Adipocyte (in vitro differentiated cells): ENCODE results near the gene PIP5K1B.

Source experiments
- DNase-seq: peaks from one replicate; pipeline ENCODE4 v3.0.0-alpha.2; 2015; ENCODE audit warnings: low read depth
- H3K27me3 ChIP-seq: replicated peaks from 2 replicates; pipeline ENCODE4 v1.7.0; 2013; ENCODE audit warnings: mild to moderate bottlenecking, low read length, moderate library complexity; ENCODE audit not compliant: control insufficient read depth, insufficient read depth
- H3K36me3 ChIP-seq: 2 replicates; pipeline ENCODE4 v1.7.0; 2013; ENCODE audit warnings: low read length, mild to moderate bottlenecking, moderate library complexity; ENCODE audit not compliant: control insufficient read depth, insufficient read depth, severe bottlenecking
- H3K4me1 ChIP-seq: 2 replicates; pipeline ENCODE4 v1.7.0; 2013; ENCODE audit warnings: mild to moderate bottlenecking, low read length, moderate library complexity; ENCODE audit not compliant: control insufficient read depth, insufficient read depth
- H3K4me3 ChIP-seq: 2 replicates; pipeline ENCODE4 v1.7.0; 2013; ENCODE audit warnings: mild to moderate bottlenecking, low read length, moderate library complexity
- H3K9ac ChIP-seq: 2 replicates; pipeline ENCODE4 v1.7.0; 2013; ENCODE audit warnings: mild to moderate bottlenecking, low read length, moderate library complexity
- H3K9me3 ChIP-seq: 2 replicates; pipeline ENCODE4 v1.7.0; 2013; ENCODE audit warnings: mild to moderate bottlenecking, low read length, moderate library complexity; ENCODE audit not compliant: control insufficient read depth

PIP5K1B gene

DNA sequence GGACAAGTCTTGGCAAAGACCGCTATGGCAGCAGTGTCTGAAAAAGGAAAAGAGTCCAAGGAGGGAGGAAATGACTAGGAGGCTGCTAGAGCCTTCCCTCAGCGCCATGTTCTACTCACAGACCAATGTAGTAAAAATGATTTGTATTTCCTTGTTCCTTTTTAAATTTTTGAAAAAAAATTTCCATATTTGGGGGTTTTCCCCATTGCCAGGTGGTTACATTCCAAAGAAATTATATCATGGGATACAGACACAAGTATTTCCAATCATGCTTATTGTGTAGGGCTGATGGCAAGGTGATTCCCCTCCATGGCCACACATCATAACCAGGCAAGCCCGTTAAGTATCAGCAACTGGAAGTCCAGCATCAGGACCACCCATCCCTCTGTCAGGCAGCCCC, 138.2 kb downstream of the PIP5K1B start:
- DNase-seq = no peak
- H3K27me3 ChIP-seq = peaks cover 2% of the 10 kb centered on the region
- no peak overlapping the region for H3K4me3 ChIP-seq
- H3K9me3 ChIP-seq = no peaks in the 10 kb centered on the region
- no peaks in the 10 kb centered on the region for H3K36me3 ChIP-seq
- no peak overlapping the region for H3K9ac ChIP-seq
- no peaks in the 10 kb centered on the region for H3K4me1 ChIP-seq

DNA sequence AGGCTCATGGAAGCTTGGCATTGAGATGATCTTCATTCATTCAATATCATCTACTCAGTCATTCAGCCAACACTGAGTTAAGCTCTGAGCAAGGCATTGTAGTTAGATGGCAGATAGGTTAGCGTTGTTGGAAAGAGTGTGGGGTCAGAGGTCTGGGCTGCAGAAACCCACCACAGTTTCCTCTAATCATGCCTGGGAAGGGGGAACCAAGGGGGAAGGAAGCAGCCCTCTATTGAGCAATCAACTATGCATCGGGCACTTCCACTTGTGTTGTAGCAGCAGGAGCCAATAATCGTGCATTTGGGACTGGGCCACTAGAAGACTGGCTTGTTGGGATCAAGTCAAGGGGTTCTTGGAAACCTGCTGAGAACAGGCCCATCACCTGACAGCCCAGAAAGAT, 139.1 kb downstream of the PIP5K1B start:
- DNase-seq = no peak

DNA sequence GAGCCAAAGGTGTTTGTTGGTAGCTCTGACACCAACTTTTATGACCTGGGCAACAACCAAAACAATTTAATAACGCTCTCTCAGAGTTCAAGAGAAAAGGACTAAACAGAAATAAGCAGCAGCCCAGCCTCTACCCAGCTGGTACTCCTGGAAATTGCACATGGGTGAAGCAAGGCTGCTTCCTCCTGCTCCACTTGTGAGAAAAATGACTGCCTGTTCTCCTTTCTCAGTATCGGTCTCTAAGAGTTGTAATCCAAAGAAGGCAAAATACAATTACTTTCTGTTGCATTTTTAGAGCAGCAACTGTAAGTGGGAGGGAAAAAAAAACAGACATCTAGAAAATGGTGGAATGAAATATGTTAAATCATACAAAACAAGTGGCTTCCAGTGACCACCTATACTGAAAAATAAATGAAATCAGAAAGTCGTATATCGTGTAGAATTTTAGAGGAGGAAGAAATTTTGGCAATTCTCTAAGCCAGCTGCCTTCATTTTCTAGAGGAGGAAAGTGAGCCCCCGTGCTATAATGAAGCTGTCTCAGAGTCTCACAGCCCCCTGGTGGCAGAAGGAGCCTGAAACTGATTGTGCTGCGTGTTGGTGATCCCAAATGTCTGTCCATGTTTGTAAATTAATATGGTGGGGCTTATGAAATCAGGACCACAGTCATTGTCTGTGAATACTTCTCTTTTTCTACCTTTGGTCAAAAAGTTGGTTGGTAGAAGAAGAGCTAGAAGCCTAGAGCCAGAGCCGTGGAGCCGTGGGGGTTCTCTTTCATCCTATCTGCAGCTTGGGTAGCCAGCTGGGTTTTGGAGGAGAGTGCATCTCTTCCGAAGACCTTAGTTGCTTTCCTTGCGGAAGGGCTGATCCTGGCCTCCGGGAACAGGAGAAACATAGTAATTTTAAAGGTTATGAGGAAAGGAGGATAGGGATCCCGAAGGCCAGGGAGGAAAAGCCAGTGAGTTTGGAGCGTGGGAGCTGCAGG, 139.9 kb downstream of the PIP5K1B start:
- H3K9me3 ChIP-seq = no peaks in the 10 kb centered on the region
- H3K27me3 ChIP-seq = peaks cover 2% of the 10 kb centered on the region
- no peaks in the 10 kb centered on the region for H3K36me3 ChIP-seq
- H3K9ac ChIP-seq = no peak overlapping the region
- H3K4me1 ChIP-seq = no peaks in the 10 kb centered on the region
- H3K4me3 ChIP-seq = no peak overlapping the region
- DNase-seq = peak; percentile 32

More for the DNA sequence above, 139.1 kb downstream of the PIP5K1B start:
- no peaks in the 10 kb centered on the region for H3K9me3 ChIP-seq
- peaks cover 2% of the 10 kb centered on the region for H3K27me3 ChIP-seq
- H3K4me3 ChIP-seq = no peak overlapping the region
- no peak overlapping the region for H3K9ac ChIP-seq
- no peaks in the 10 kb centered on the region for H3K4me1 ChIP-seq
- H3K36me3 ChIP-seq = no peaks in the 10 kb centered on the region

GRCh38 chr9:68847765-68848164, 142.7 kb downstream of the PIP5K1B start:
- DNase-seq = no peak
- Histone ChIP-seq H3K9ac (no peak overlapping the region), H3K36me3 (no peaks in the 10 kb centered on the region), H3K4me1 (no peaks in the 10 kb centered on the region), H3K9me3 (no peaks in the 10 kb centered on the region), H3K4me3 (no peak overlapping the region), H3K27me3 (peaks cover 2% of the 10 kb centered on the region)

GRCh38 chr9:68851657-68852056, 146.6 kb downstream of the PIP5K1B start:
- H3K27me3 ChIP-seq = peaks cover 8% of the 10 kb centered on the region
- no peaks in the 10 kb centered on the region for H3K36me3 ChIP-seq
- no peak for DNase-seq
- no peak overlapping the region for H3K4me3 ChIP-seq
- no peaks in the 10 kb centered on the region for H3K4me1 ChIP-seq
- H3K9ac ChIP-seq = no peak overlapping the region
- no peaks in the 10 kb centered on the region for H3K9me3 ChIP-seq

DNA sequence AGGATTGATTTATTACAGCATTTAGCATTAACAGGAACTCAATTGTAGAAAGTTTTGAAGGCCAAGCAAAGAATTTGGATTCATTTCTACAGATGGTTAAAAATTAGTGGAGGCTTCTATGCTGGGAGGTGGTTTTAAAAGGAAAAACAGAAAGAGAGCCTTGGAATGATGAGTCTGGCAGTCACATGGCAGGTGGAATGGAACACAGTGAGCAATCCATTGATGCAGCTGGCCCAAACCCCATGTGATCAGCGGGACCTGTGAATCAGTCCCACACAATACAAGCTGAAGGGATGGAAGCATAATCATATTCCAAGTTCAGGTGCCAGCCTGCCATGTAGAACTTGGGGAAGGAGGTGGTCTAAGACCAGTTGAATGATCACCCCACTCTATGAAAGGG, 147.9 kb downstream of the PIP5K1B start:
- Histone ChIP-seq H3K4me1 (no peaks in the 10 kb centered on the region), H3K4me3 (no peak overlapping the region), H3K9me3 (no peaks in the 10 kb centered on the region), H3K36me3 (no peaks in the 10 kb centered on the region), H3K27me3 (peaks cover 16% of the 10 kb centered on the region), H3K9ac (no peak overlapping the region)
- DNase-seq = no peak

DNA sequence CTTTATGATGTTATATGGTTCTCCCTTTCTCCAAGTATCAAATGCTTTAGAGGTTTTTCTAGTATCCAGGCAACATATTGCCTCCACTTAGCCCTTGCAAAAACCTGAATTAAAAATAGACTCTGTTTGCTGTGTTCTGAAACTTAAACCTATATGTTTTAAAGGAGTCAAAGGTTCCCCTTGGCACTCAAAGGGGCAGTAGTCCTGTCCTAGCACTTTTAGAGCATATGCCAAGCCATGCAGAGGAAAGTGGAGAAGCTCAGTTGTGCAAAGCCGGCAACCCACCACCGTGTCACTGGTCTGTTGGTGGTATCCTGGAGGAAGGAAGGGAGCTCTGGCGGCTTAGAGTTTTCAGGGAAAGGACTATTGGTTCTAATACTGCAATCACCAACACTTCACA, 154.3 kb downstream of the PIP5K1B start:
- Histone ChIP-seq H3K9me3 (no peaks in the 10 kb centered on the region), H3K4me1 (no peaks in the 10 kb centered on the region), H3K9ac (no peak overlapping the region), H3K4me3 (no peak overlapping the region), H3K36me3 (no peaks in the 10 kb centered on the region), H3K27me3 (peaks cover 32% of the 10 kb centered on the region)
- no peak for DNase-seq

GRCh38 chr9:68860419-68860818, 155.4 kb downstream of the PIP5K1B start:
- peaks cover 32% of the 10 kb centered on the region for H3K27me3 ChIP-seq
- H3K4me1 ChIP-seq = no peaks in the 10 kb centered on the region
- no peak overlapping the region for H3K9ac ChIP-seq
- no peaks in the 10 kb centered on the region for H3K9me3 ChIP-seq
- no peak for DNase-seq
- H3K4me3 ChIP-seq = no peak overlapping the region
- no peaks in the 10 kb centered on the region for H3K36me3 ChIP-seq

- Histone ChIP-seq H3K27me3 (peaks cover 27% of the 10 kb centered on the region), H3K36me3 (no peaks in the 10 kb centered on the region), H3K4me3 (no peak overlapping the region), H3K4me1 (no peaks in the 10 kb centered on the region), H3K9me3 (no peaks in the 10 kb centered on the region), H3K9ac (no peak overlapping the region)
- no peak for DNase-seq
Observed at GRCh38 chr9:68861436-68861835, 156.4 kb downstream of the PIP5K1B start.

GRCh38 chr9:68867066-68867465, 162.0 kb downstream of the PIP5K1B start:
- Histone ChIP-seq H3K9me3 (no peaks in the 10 kb centered on the region), H3K27me3 (peaks cover 2% of the 10 kb centered on the region), H3K36me3 (no peaks in the 10 kb centered on the region), H3K4me3 (no peak overlapping the region), H3K4me1 (no peaks in the 10 kb centered on the region), H3K9ac (no peak overlapping the region)
- DNase-seq = no peak

GRCh38 chr9:68869022-68869421, 164.0 kb downstream of the PIP5K1B start:
- Histone ChIP-seq H3K9ac (no peak overlapping the region), H3K27me3 (peaks cover 6% of the 10 kb centered on the region), H3K36me3 (no peaks in the 10 kb centered on the region), H3K4me3 (no peak overlapping the region), H3K9me3 (no peaks in the 10 kb centered on the region), H3K4me1 (no peaks in the 10 kb centered on the region)
- no peak for DNase-seq
